ENCODE results near the gene SUSD4.
A peak's percentile ranks its signal among the peaks of the same experiment; 100 is the strongest.
"Not testable (repeated sequence)": the region's sequence is repeated elsewhere in the genome, so short reads cannot be mapped to it uniquely, and the experiment has no call there.

Gene SUSD4

GRCh38 chr1:223363856-223364684 is at the start of gene SUSD4:
Gene SUSD4, minus strand, starts transcription at chr1:223364176. Its CDS starts 751 bp downstream, at chr1:223363425.
- DNase-seq = peak; percentile 76

DNA sequence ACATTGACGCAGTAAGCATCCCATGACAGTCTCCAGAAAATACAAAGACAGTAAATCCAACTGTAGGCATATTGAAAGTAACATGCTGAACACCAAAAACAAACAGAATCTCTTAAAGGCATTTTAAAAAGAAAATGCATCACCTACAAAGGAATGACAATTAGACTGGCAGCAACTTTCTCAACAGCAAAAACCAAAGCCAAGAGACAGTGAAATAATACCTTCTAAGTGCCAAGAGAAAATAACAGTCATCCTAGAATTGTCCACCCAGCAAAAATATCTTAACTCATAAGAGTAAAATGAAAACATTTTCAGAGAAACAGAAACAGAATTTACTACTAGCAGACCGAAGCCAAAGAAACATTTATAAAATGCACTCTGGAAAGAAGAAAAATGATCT is 49.2 kb upstream of the SUSD4 start:
- no peak for DNase-seq

DNA sequence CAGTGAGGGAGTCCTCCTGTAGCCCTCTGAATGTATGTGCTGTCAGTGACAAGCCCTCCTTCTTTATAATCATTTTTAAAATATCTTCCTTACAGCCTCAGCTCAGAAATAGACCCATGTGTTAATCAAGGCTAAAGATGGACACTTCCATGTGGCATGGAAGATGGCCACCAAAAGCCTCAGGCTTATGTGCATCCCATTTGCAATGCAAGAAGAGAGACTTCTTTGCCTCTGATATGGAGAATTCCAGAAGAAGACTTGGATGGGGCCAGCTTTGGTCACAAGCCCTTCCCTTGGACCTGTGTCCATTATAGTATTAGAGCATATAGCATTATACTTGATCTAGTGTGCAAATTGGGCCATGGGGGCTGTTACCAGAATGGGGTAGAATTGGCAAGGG is 47.7 kb upstream of the SUSD4 start:
- DNase-seq = no peak

DNA sequence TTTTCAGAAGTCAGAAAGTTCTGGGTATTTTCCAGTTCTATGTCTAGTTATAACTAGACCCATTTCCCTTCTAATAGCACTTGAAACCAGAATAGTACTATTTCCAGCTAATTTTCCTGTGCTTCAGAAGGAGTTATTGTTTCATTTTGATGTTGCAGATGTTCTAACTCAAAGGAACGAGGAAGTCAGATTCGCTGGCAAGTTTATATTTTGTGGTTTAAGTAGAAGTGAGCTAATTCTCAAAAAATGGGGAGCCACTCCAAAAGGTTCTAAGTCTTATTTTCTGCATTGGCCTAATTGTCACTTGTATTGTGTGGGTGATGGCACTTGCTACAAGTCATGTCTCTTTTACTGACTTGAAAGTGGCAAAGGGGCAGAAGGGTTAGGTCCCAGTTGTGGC is 47.3 kb upstream of the SUSD4 start:
- no peak for DNase-seq

DNA sequence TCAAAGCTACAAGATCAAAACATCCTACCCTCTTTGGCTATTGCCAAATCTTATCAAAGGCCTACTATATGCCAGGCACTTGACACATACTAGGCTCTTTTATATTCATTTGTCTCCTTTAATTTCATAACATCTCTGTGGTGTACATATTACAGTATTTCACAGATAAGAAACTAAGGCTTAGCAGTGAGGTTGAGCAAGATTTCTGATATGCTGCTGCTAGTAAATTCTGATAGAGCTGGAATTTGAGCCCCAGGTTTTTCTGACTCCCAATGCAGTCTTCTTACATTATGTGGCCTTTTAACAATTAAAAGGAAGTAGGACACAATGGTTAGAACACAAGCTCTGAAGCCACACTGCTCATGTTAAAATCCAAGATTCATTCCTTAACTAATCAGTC is 46.1 kb upstream of the SUSD4 start:
- DNase-seq = no peak

DNA sequence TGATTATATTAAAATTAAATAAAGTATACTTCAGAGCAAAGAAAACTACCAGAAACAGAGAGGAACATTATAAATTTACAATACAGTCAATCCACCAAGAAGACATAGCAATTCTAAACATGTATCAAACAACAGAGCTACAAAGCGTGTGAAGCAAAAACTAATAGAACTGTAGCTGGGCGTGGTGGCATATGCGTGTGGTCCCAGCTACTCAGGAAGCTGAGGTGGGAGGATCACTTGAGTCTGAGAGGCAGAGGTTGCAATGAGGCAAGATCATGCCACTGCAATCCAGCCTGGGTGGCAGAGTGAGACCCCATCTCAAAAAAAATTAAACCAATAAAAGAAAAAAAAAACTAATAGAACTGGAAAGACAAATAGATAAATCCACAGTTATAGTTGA is 41.5 kb upstream of the SUSD4 start:
- no peak for DNase-seq

- no peak for DNase-seq
Measured at GRCh38 chr1:223403184-223403815, 39.3 kb upstream of the SUSD4 start.

GRCh38 chr1:223402790-223403142 is 38.8 kb upstream of the SUSD4 start:
- no peak for DNase-seq

- no peak for DNase-seq
Measured at GRCh38 chr1:223401873-223402789, 38.2 kb upstream of the SUSD4 start.

GRCh38 chr1:223399393-223399792 is 35.4 kb upstream of the SUSD4 start:
- DNase-seq = not testable (repeated sequence)

GRCh38 chr1:223394706-223395105 is 30.7 kb upstream of the SUSD4 start:
- DNase-seq = no peak

- no peak for DNase-seq
Measured at GRCh38 chr1:223394242-223394641, 30.3 kb upstream of the SUSD4 start.

GRCh38 chr1:223393275-223394214 is 29.6 kb upstream of the SUSD4 start, which contains the start of gene CCDC185:
Gene CCDC185, plus strand, starts transcription at chr1:223393415. Its CDS starts 61 bp downstream, at chr1:223393476.
- DNase-seq = no peak

GRCh38 chr1:223390618-223391017 is 26.6 kb upstream of the SUSD4 start:
- no peak for DNase-seq

DNA sequence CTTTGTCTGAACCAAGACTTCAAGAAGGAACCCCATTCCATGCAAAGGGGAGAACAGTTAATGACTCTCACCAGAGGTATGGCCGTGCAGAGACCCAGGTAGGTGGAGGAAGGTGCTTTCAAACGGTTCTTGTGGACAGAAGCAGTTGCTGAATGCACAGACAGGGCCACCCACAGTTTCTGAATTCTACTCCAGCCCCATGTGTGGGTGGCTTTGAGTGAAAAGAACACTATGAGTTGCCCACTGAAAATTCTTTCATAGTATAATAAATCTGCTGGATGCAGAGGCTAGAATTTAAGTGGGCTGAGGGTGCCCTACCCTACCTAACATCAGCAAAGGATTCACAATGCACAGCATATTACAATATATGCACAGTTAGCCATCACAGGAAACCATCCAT is 22.0 kb upstream of the SUSD4 start:
- no peak for DNase-seq

- DNase-seq = peak; percentile 12
Measured at GRCh38 chr1:223378754-223379153, 14.8 kb upstream of the SUSD4 start.

DNA sequence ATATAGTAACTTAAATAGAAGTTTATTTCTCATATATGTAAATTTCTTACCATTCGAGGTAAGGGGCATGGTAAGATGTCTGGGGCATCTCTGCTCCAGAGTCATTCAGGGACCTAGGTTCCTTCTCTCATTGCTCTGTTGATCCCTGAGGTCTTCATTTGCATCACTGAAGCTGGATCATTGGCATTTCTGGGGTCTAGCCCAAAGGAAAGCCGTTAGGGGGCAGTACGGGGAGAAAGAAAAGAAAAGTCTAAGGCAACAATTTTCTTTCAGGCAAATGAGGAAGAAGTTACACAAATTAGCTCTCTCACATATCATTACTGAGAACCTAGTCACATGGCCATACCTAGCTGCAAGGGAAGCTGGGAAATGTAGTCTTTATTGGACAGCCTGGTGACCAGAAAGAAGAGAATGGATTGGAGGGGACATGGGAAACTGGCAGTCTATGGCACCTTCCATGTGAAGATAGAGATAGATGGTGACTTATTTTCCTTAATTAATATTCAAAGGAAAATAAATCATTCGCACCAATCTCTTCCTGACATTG is 10.2 kb upstream of the SUSD4 start:
- no peak for DNase-seq

DNA sequence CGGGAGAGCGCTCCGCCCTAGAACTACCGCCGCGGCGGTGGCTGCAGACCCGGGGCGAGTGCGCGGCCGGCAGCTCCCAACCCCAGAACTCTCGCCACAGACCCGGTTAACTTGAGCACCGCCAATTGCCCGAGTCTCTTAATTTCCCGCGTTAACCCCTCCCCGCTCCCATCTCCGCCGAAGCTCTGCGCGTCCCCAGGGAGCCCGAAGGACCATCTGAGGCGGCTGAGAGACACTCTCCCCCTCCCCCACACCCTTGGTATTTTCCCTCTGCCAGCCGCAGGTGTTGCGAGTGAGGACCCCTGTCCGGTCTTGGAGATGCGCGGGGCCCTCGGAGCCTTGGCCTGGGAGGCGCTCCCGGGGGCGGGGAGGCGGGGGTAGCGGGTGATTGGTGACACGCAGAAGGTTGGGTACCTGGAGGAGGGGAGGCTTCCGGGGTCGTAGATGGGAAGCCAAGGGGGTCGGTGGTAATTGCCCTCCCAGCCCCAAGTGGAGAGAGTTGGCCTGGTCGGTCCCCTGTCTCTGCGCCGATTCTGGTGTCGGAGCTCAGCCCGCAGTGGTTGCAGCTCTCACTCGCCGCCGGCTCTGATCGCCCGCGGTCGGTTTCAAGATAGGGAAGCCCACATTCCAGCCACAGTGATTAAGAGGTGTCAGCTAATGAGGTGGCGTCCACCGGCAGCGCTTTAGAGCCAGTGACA is 858 bp upstream of the SUSD4 start:
- peak; percentile 66 for DNase-seq

DNA sequence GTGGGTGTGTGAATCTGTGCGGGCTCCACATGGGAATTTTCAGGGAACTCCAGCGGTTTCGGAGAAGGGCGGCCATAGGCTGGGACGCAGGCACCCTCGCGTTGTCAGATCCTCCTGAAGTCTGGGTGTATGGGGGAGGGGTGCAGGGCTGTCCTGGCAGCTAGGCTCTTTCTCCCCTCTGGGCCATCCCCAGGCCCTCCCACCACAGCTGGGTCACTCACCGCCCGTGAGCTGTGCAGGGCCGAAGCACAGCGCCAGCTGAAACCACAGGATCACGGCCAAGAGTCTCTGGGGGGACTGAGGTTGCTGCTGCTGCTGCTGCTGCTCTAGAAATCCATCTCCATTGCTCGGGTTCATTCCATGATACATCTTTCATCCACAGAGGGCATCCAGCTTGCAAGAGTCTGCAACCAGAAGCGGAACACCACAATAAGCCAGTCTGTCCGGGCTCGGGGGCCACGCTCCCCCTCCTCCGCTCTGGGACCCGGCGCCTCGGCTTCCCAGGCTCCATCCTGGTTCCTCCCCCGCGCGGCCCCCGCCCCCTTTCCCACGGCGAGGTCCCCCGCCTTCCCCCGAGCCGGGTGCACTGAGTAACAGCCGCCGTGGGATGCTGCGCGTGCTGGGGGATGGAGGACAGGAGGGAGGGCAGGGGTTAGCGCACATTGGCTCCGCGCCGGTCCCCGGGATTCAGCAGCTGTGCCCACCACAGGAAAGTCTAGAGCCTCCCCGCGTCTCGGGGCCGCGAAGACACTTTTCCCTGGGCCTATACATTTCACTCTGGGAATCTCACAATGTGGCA is 720 bp downstream of the SUSD4 start:
- peak; percentile 78 for DNase-seq

DNA sequence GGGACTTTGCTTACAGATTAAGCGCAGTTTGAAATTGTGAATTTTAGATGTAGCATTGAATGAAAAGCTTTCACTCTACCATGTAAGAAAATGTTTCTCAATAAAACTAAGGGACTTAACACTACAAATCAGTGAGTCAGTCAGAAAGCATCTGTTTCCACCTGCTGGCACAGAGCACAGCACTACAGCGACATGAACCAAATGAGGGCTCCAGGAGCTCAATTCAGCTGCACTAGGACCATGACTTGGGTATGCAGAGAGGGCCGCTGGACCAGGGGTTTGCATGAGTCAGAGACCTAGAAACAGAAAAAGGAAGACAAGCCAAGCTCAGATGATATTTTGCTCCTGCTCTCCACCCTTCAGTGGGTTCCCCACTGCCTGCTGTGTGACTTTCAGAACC is 5.2 kb downstream of the SUSD4 start:
- DNase-seq = peak; percentile 63

Data from islet precursor cell (in vitro differentiated cells).